OCI-LY1 (cell line): ENCODE measurements around the gene CMTM8.

Source experiments
- EZH2 ChIP-seq: fragments of 200-600 bp; sonication (generic), shearing (Covaris generic); IDR thresholded peaks from 2 replicates; pipeline ENCODE4 v1.8.0; 2017; ENCODE audit warnings: borderline replicate concordance, mixed run types, mild to moderate bottlenecking, antibody characterized with exemption, low read length, moderate library complexity, mixed read lengths
- TF ChIP-seq, protein P1 (sequence below): fragments of 200-600 bp; sonication (generic), shearing (Covaris generic); IDR thresholded peaks from 2 replicates; pipeline ENCODE4 v1.5.1; 2017; ENCODE audit warnings: mild to moderate bottlenecking, antibody characterized with exemption, low read length, moderate library complexity, mixed read lengths

DNA sequence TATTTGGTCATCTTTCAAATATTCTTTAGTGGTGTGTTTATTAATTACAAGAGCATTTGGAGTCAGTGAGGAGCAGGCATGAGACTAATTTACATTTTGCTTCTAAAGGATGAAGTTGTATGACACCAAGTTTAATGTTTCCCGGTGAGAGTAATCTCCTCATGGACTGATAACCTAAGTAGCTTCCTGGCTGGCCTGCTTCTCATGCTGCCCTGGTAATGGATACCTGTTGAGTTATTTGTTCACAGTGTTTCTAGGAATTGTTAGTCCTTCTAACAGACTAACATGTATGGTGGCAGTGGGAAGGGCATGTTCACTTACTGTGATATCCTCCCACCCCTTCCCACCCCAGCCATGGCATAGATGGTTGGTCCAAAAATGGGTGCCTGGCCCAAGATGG is 83.8 kb downstream of the CMTM8 start:
- TF ChIP-seq, protein P1, sequence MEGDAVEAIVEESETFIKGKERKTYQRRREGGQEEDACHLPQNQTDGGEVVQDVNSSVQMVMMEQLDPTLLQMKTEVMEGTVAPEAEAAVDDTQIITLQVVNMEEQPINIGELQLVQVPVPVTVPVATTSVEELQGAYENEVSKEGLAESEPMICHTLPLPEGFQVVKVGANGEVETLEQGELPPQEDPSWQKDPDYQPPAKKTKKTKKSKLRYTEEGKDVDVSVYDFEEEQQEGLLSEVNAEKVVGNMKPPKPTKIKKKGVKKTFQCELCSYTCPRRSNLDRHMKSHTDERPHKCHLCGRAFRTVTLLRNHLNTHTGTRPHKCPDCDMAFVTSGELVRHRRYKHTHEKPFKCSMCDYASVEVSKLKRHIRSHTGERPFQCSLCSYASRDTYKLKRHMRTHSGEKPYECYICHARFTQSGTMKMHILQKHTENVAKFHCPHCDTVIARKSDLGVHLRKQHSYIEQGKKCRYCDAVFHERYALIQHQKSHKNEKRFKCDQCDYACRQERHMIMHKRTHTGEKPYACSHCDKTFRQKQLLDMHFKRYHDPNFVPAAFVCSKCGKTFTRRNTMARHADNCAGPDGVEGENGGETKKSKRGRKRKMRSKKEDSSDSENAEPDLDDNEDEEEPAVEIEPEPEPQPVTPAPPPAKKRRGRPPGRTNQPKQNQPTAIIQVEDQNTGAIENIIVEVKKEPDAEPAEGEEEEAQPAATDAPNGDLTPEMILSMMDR: no peak
- TF ChIP-seq EZH2: no peak
